Activated naive CD8-positive, alpha-beta T cell treated with anti-CD3 and anti-CD28 coated beads, Interleukin-2, amount 10 ng/mL, durations not matched to agents 7 days and 5 days (primary cell): Measurements from ENCODE around the gene CCDC93. TPM values are rescaled to one million over a fixed set of nuclear protein-coding genes. Genes with fewer than 3 reads are reported as not detected.

Source experiments
- ATAC-seq: fragments of 150-1000 bp; cut with Tn5 transposase; one replicate; pipeline ENCODE4 v1.10.0; 2021; ENCODE audit warnings: low read depth, moderate library complexity
- POLR2A ChIA-PET: fragments of 350-600 bp; sonication (Branson Sonifier 250); formaldehyde crosslinking; loops from one replicate; lab custom pipeline; 2021; ENCODE audit warnings: antibody characterized with exemption; lab: Charles Lee
- DNase-seq: peaks from one replicate; pipeline ENCODE4 v3.0.0; 2021
- H3K27ac Mint-ChIP-seq: one replicate; pipeline ENCODE4 v1.8.0; 2022; ENCODE audit warnings: mild to moderate bottlenecking, mixed read lengths
- H3K27me3 Mint-ChIP-seq: one replicate; pipeline ENCODE4 v1.8.0; 2022; ENCODE audit warnings: mild to moderate bottlenecking, moderate library complexity, mixed read lengths
- H3K36me3 Mint-ChIP-seq: one replicate; pipeline ENCODE4 v1.8.0; 2021; ENCODE audit warnings: mild to moderate bottlenecking, mixed read lengths
- H3K4me1 Mint-ChIP-seq: one replicate; pipeline ENCODE4 v1.8.0; 2021; ENCODE audit warnings: mixed read lengths
- H3K4me3 Mint-ChIP-seq: one replicate; pipeline ENCODE4 v1.8.0; 2022; ENCODE audit warnings: mild to moderate bottlenecking, moderate library complexity, mixed read lengths
- H3K9me3 Mint-ChIP-seq: one replicate; pipeline ENCODE4 v1.8.0; 2021; ENCODE audit warnings: mixed read lengths
- total RNA-seq, 2 experiments: library from RNA; stranded (reverse); gene quantifications; one replicate each; pipeline ENCODE4 v1.2.3, GENCODE V29; 2021

CCDC93 gene
- total RNA-seq, 2 experiments from 2014 or later: 37.5 to 38.7 TPM

DNA sequence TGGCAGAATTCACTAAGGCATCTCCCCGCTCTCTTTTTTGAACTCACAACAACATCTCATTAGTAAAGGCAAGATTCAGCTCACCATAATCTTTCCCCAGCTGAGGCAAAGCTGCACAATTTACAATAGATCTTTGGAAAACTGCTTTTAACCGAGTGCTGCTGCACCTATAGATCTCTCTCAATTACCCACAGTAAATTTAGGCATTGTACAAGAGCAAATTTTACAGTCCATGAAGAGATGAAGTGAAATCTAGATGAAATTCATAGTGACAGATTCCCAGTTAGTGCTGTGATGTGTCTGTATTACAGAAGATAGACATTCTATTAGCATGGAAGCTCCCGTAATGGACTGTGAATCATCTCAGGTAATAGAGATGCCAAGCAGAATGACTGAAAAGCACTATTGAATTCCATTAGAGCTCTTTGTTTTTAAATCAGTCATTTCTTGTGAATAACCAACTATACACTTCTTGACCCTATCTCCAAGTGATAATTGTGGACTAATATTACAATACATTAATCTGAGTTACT is 38.0 kb upstream of the CCDC93 start:
- no peak overlapping the region for H3K4me3 Mint-ChIP-seq
- H3K36me3 Mint-ChIP-seq: no peaks in the 10 kb centered on the region
- H3K27me3 Mint-ChIP-seq: peaks cover 59% of the 10 kb centered on the region
- DNase-seq (no peak), ATAC-seq (no peak)
- no peak overlapping the region for H3K27ac Mint-ChIP-seq
- POLR2A ChIA-PET: no interaction called here
- peaks cover 5% of the 10 kb centered on the region for H3K4me1 Mint-ChIP-seq
- no peaks in the 10 kb centered on the region for H3K9me3 Mint-ChIP-seq

DNA sequence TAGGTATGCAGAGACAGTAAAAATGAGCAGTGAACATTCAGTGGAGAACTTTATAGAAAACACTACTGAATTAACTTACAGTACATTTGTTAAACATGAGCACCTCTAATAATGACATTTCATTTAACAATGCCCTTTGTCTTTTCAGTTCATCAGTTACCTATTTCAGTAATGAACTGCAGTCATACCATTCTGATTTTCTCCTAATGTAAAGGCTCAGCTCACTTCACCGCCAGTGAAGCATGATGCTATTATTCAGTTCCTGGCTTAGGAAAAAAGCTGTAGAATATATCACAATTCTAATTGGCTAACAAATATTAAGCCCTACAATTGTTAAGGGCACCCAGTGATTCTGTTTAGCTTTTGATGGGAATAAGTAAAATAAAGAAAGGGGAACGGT is 37.1 kb upstream of the CCDC93 start:
- no peak overlapping the region for H3K27ac Mint-ChIP-seq
- H3K4me1 Mint-ChIP-seq: peaks cover 5% of the 10 kb centered on the region
- DNase-seq (no peak), ATAC-seq (no peak)
- POLR2A ChIA-PET: no interaction called here
- H3K36me3 Mint-ChIP-seq: no peaks in the 10 kb centered on the region
- H3K27me3 Mint-ChIP-seq: peaks cover 58% of the 10 kb centered on the region
- no peak overlapping the region for H3K4me3 Mint-ChIP-seq
- no peaks in the 10 kb centered on the region for H3K9me3 Mint-ChIP-seq

DNA sequence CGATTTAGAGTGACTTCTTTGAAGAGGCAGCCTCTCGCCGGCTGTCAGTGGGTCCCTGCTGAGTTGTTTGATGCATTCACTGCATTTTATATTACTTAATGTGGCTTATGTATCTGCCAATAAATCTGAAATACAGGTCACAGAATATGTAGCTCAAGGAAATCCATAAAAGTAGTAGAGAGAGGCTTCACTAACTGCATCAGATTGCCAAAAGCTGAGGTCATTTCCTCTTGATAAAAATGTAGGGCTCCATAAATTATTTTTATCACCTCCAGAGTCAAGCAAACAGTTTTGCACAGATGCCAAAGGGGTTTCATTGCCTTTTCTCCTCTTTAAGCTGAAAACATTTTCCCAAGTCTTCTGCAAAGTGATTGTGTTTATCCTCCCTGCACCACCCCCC is 36.5 kb upstream of the CCDC93 start:
- Mint-ChIP-seq H3K27me3 (peaks cover 53% of the 10 kb centered on the region), H3K27ac (no peak overlapping the region), H3K4me1 (peaks cover 5% of the 10 kb centered on the region), H3K36me3 (no peaks in the 10 kb centered on the region), H3K9me3 (no peaks in the 10 kb centered on the region), H3K4me3 (no peak overlapping the region)
- POLR2A ChIA-PET: no interaction called here
- DNase-seq (no peak), ATAC-seq (no peak)

DNA sequence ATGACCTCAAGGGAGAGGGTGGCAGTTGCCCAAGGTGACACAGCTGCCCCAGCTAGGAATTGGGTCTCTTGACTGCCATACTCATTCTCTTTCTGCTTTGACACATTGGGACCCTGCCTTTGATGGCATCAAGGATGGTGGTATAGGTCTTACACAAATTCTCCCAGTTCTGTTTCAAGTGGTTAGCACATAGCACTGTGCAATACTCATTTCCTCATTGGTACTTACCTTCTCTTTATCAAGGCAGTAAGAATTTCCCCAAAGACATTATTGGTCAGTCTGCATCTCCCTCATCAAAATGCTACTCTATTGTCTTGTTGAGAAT is 35.9 kb upstream of the CCDC93 start:
- DNase-seq (no peak), ATAC-seq (no peak)
- no peak overlapping the region for H3K4me3 Mint-ChIP-seq
- H3K9me3 Mint-ChIP-seq: no peaks in the 10 kb centered on the region
- H3K27ac Mint-ChIP-seq: no peak overlapping the region
- H3K36me3 Mint-ChIP-seq: no peaks in the 10 kb centered on the region
- H3K4me1 Mint-ChIP-seq: peaks cover 5% of the 10 kb centered on the region
- H3K27me3 Mint-ChIP-seq: peaks cover 50% of the 10 kb centered on the region
- POLR2A ChIA-PET: no interaction called here

DNA sequence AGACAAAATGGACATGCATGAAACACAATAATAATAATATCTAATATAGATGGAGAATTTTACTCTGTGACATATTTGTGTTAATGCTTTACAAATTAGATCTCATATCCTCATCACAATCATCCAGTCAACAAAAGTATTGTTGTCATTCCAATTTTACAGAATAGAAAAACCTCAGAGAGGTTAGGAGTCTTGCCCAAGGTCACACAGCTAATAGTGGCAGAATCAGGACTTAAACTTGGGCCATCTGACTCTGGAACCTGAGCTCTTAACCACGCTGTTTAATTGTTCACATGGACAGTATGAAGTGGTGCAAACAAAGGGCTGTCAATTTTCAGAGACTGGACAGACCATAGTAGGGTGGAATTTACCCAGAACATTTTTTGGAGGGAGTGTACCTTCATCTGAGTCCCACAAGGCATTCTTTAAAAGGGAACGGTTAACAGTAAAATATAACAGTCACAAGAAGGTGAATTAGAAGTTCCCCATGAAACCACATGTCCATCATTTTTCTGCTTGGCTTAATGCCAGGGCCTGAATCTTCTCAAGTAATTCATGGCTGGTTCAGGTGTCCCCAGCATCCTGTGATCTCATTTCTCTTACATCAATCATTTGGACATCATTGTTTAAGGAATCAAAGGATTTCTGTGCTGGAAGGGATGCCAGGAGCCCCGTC is 35.4 kb upstream of the CCDC93 start:
- Mint-ChIP-seq H3K9me3 (no peaks in the 10 kb centered on the region), H3K36me3 (no peaks in the 10 kb centered on the region), H3K4me1 (peaks cover 5% of the 10 kb centered on the region), H3K27me3 (peaks cover 52% of the 10 kb centered on the region), H3K4me3 (no peak overlapping the region), H3K27ac (no peak overlapping the region)
- POLR2A ChIA-PET: no interaction called here
- DNase-seq (no peak), ATAC-seq (no peak)

DNA sequence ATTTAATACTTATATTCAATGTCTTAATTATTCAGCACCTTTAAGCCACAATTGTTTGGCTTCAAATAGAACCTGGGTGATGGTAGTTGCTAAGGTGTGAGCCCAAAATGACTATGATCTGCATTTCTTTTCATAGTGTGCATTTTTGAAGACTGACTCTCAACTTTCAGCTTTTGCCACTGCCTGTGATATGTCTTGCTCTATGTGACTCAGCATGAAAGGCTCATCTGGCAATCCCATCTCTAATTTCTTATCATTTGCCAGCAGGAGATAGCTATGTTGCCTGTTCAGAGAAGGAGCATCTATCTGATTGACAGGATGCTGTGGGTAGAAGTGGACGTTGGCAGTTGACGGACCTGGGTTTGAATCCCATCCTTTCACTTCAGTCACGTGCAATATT is 34.5 kb upstream of the CCDC93 start:
- ATAC-seq (no peak), DNase-seq (no peak)
- Mint-ChIP-seq H3K9me3 (no peaks in the 10 kb centered on the region), H3K27ac (no peak overlapping the region), H3K4me3 (no peak overlapping the region), H3K27me3 (peaks cover 51% of the 10 kb centered on the region), H3K4me1 (peaks cover 5% of the 10 kb centered on the region), H3K36me3 (no peaks in the 10 kb centered on the region)
- POLR2A ChIA-PET: no interaction called here

DNA sequence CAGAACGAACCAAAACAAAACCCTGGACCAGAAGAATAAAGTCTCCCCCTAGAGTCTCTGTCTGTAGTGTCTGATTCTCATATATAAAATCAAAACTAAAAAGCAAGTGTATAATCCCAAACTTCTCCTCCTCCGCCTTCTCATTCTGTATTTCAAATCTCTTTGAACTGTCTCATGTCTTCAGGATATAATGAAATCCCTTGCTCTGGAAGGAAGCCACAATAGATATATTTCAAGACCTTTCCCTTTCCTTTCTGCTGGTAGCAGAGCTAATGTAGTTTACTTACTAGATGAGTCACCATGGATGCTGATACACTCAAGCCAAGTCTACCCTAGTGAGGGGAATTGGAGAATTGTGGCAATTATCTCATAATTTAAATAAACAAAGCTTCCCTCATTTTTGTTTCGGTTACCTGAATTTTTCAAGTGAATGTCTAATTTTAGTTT is 33.5 kb upstream of the CCDC93 start:
- ATAC-seq (no peak), DNase-seq (no peak)
- no peaks in the 10 kb centered on the region for H3K36me3 Mint-ChIP-seq
- no peaks in the 10 kb centered on the region for H3K9me3 Mint-ChIP-seq
- peaks cover 53% of the 10 kb centered on the region for H3K27me3 Mint-ChIP-seq
- H3K27ac Mint-ChIP-seq: no peak overlapping the region
- POLR2A ChIA-PET: no interaction called here
- H3K4me3 Mint-ChIP-seq: no peak overlapping the region
- H3K4me1 Mint-ChIP-seq: peaks cover 5% of the 10 kb centered on the region

DNA sequence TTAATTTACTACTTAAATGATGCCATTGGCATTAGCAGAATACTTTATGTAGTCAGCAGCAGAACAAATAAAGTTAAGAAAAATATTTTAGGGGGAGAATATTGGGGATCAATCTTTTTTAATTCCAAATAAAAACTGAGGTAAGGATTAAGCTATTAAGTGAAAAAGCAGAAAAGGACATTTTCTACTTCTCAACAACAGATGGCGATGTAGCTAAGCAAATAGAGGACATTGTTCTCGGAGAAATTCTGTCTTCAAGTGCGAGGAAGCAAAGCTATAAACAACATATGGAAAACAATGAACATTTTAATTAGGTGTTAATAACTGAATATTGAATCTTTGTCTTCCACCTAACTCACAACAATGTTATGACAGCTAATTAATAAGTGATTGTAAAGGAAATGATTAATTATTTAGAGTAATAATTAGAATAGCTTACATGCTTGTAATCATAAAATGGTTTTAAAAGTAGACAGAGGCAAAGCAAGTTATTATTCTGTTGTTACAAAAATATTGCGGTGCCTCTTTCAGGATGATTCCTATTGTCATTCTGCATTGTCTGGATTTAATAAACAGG is 32.9 kb upstream of the CCDC93 start:
- Mint-ChIP-seq H3K27me3 (peaks cover 49% of the 10 kb centered on the region), H3K27ac (no peak overlapping the region), H3K36me3 (no peaks in the 10 kb centered on the region), H3K4me3 (no peak overlapping the region), H3K4me1 (peaks cover 5% of the 10 kb centered on the region), H3K9me3 (no peaks in the 10 kb centered on the region)
- no peak for ATAC-seq
- POLR2A ChIA-PET: interaction anchor here (0.6 kb wide), 1 partner anchor 14 kb away, joined by 3 read pairs; no protein-coding TSS in a partner anchor
- no peak for DNase-seq

DNA sequence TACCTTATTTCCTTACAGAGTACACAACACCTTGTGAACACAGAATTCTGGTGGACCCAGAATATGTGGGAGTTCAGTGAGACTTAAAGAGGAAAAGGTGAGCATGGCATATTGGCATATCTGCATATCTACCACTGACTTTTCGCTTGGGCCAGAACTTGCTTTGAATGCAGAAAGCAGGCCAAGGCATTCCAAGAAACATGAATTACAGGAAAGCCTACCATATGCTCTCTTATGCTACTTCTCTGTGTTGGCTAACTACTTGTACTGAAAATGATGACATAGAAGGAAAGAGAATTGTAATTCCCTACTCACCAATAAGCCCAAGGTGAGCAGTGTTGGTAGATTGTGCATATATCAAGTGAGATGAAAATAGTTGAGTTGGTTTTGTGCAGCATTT is 31.4 kb upstream of the CCDC93 start:
- ATAC-seq (no peak), DNase-seq (no peak)
- Mint-ChIP-seq H3K27ac (no peak overlapping the region), H3K27me3 (peaks cover 44% of the 10 kb centered on the region), H3K4me1 (peaks cover 5% of the 10 kb centered on the region), H3K4me3 (no peak overlapping the region), H3K9me3 (no peaks in the 10 kb centered on the region), H3K36me3 (no peaks in the 10 kb centered on the region)
- POLR2A ChIA-PET: no interaction called here

DNA sequence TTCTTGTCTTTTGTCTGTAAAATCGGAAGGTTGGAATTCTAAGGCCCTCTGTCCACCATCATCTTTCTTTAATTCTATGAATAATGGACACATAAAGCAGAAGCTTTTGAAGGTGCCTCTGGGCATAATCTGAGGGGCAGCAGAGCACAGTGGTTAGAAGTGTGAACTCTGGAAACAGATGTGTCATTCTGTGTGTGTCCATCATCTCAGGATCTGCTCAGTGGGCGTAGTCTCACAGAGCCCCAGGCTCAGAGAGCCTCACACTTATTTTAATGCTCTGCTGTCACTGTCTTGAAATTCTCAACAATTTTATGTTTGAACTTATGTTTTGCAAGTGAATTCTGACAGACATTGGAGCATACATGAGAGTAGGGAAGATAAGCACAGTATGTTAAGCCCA is 31.0 kb upstream of the CCDC93 start:
- peaks cover 43% of the 10 kb centered on the region for H3K27me3 Mint-ChIP-seq
- H3K9me3 Mint-ChIP-seq: no peaks in the 10 kb centered on the region
- no peak overlapping the region for H3K27ac Mint-ChIP-seq
- no peak overlapping the region for H3K4me3 Mint-ChIP-seq
- ATAC-seq: no peak
- POLR2A ChIA-PET: no interaction called here
- DNase-seq: no peak
- H3K4me1 Mint-ChIP-seq: peaks cover 3% of the 10 kb centered on the region
- no peaks in the 10 kb centered on the region for H3K36me3 Mint-ChIP-seq

DNA sequence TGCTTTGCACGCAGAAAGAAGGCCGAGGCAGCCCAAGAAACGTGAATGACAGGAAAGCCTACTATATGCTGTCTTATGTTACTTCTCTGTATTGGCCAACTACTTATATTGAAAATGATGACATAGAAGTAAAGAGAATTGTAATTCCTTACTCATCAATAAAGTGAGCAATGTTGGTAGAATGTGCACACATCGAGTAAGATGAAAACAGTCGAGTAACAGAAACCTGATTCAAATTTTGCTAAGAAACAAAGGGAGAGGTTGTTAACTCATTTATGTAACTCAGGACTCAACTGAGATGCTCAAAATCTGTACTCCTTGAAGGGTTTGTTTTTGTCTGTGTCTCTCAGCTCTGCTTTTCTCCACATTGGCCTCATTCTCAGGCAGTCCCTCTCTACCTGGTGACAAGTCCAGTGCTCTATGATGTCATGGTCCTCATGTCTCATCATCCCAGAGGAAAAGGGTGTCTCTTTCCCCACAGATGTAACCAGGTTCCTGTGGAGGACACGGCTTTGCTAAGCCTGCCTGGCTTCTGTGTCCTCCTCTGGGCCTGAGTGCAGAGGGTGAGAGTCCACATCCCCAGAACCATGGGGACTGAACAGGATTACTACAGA is 30.3 kb upstream of the CCDC93 start:
- Mint-ChIP-seq H3K27ac (no peak overlapping the region), H3K4me3 (no peak overlapping the region), H3K4me1 (no peaks in the 10 kb centered on the region), H3K27me3 (peaks cover 43% of the 10 kb centered on the region), H3K9me3 (no peaks in the 10 kb centered on the region), H3K36me3 (no peaks in the 10 kb centered on the region)
- no peak for ATAC-seq
- no peak for DNase-seq
- POLR2A ChIA-PET: no interaction called here

DNA sequence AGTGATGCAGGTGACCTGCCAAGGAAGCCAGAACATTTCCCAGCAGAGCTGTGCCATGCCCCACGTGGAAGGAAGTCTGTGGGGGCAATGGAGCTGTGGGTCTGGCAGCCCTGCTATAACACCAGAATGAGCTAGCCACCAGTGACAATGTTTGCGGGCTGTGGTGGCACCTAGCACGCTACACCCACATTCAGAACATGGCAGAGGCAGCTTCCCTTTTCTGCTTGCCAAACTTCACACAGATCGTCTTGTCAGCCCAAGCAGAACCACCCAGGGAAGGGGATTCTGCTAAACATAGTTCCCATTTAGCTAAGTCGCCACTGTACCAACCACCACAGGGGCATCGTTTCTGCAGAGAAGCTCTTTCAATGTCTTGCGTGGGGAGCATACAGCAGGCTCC is 27.0 kb upstream of the CCDC93 start:
- Mint-ChIP-seq H3K4me1 (no peaks in the 10 kb centered on the region), H3K27me3 (peaks cover 48% of the 10 kb centered on the region), H3K9me3 (peaks cover 5% of the 10 kb centered on the region), H3K36me3 (no peaks in the 10 kb centered on the region), H3K27ac (no peak overlapping the region), H3K4me3 (no peak overlapping the region)
- ATAC-seq (no peak), DNase-seq (no peak)
- POLR2A ChIA-PET: no interaction called here

DNA sequence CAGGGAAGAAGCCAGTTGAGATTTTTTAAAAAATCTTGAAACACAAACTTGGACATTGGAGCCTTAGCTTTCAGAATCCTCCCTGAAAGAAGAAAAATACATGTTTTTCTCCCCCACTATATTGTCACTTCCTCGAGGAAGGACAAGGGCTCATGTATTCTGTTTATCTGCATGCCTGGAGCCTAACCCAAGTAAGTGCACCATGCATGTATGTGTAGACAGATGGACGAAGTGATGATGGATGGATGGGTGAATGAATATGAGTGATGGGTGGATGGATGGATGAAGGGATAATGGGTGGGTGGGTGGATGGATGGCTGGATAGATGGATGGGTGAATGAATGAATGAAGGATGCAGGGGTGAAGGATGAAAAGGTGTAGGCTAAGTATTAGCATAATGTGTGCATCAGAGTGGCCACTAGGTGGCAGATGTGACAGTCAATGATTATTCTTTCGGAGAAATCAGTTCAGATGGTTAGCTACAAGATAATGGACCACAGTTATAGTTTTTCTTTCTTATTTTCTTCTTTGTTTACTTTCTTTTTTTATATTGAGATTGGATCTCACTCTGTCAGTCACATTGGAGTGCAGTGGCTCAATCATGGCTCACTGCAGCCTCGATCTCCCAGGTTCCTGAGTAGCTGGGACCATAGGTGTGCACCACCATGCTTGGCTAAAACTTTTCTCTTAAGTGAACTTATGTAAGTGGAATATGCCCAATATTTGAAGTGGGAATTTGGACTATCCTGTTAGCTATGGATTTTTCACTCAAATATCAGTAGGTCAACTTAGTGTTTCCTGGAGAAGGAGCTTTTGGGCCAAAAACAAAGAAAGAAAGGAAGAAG is 18.5 kb upstream of the CCDC93 start:
- Mint-ChIP-seq H3K4me1 (no peaks in the 10 kb centered on the region), H3K36me3 (no peaks in the 10 kb centered on the region), H3K27ac (no peak overlapping the region), H3K27me3 (peaks cover 34% of the 10 kb centered on the region), H3K4me3 (no peak overlapping the region), H3K9me3 (peaks cover 7% of the 10 kb centered on the region)
- POLR2A ChIA-PET: interaction anchor here (0.7 kb wide), 1 partner anchor 14 kb away, joined by 3 read pairs; no protein-coding TSS in a partner anchor
- no peak for DNase-seq
- peak; percentile 61 for ATAC-seq
